ENCODE data around the gene XIRP2.
"Not testable (repeated sequence)": the region's sequence is repeated elsewhere in the genome, so short reads cannot be mapped to it uniquely, and the experiment has no call there.

The XIRP2 gene

GRCh38 chr2:166934817-166935216 is 46.5 kb downstream of the XIRP2 start:
- DNase-seq: no peak

GRCh38 chr2:166942377-166942776 is 54.1 kb downstream of the XIRP2 start:
- DNase-seq: no peak

GRCh38 chr2:166944909-166945308 is 56.6 kb downstream of the XIRP2 start:
- no peak for DNase-seq

GRCh38 chr2:166957686-166958085 is 69.4 kb downstream of the XIRP2 start:
- no peak for DNase-seq

- DNase-seq: no peak
Observed at GRCh38 chr2:166958986-166959481, 70.8 kb downstream of the XIRP2 start.

GRCh38 chr2:166959556-166959955 is 71.3 kb downstream of the XIRP2 start:
- no peak for DNase-seq

- DNase-seq: no peak
Observed at GRCh38 chr2:166960702-166961270, 72.5 kb downstream of the XIRP2 start.

GRCh38 chr2:166961933-166962332 is 73.7 kb downstream of the XIRP2 start:
- DNase-seq: no peak

- no peak for DNase-seq
Observed at GRCh38 chr2:166969486-166969885, 81.2 kb downstream of the XIRP2 start.

- no peak for DNase-seq
Observed at GRCh38 chr2:166972002-166972401, 83.7 kb downstream of the XIRP2 start.

GRCh38 chr2:166972418-166972817 is 84.1 kb downstream of the XIRP2 start:
- DNase-seq: no peak

GRCh38 chr2:166984188-166984587 is 95.9 kb downstream of the XIRP2 start:
- DNase-seq: no peak

GRCh38 chr2:166984797-166985196 is 96.5 kb downstream of the XIRP2 start:
- no peak for DNase-seq

GRCh38 chr2:166994588-166995336 is 106.5 kb downstream of the XIRP2 start:
- no peak for DNase-seq

GRCh38 chr2:166996465-166996864 is 108.2 kb downstream of the XIRP2 start:
- DNase-seq: no peak

- DNase-seq: no peak
Observed at GRCh38 chr2:167001165-167001564, 112.9 kb downstream of the XIRP2 start.

- no peak for DNase-seq
Observed at GRCh38 chr2:167005096-167005495, 116.8 kb downstream of the XIRP2 start.

- DNase-seq: no peak
Observed at GRCh38 chr2:167013227-167013626, 124.9 kb downstream of the XIRP2 start.

GRCh38 chr2:167015806-167016205 is 127.5 kb downstream of the XIRP2 start:
- DNase-seq: no peak

- DNase-seq: no peak
Observed at GRCh38 chr2:167017021-167017420, 128.7 kb downstream of the XIRP2 start.

GRCh38 chr2:167018590-167018989 is 130.3 kb downstream of the XIRP2 start:
- no peak for DNase-seq

GRCh38 chr2:167028503-167028902 is 140.2 kb downstream of the XIRP2 start:
- no peak for DNase-seq

GRCh38 chr2:167034976-167035375 is 146.7 kb downstream of the XIRP2 start:
- not testable (repeated sequence) for DNase-seq

GRCh38 chr2:167048829-167049228 is 160.5 kb downstream of the XIRP2 start:
- DNase-seq: no peak

GRCh38 chr2:167049659-167050058 is 161.4 kb downstream of the XIRP2 start:
- no peak for DNase-seq

All from stimulated activated naive CD4-positive, alpha-beta T cell treated with Interleukin-2 at 50 U/mL for 16 hours (primary cell).